H1 (cell line): ENCODE results near the gene NHLRC2. TPM values are rescaled to one million over a fixed set of nuclear protein-coding genes. Genes with fewer than 3 reads are reported as not detected.

Experiments used
- ASH2L ChIP-seq: fragments of 200-600, 300-600 bp; sonication (generic); IDR thresholded peaks from one replicate; pipeline ENCODE4 v1.7.1; 2017; ENCODE audit warnings: low read length
- CHD2 ChIP-seq: IDR thresholded peaks from 2 replicates; pipeline ENCODE4 v1.6.1; 2012; ENCODE audit warnings: low read length, improper control_type of control experiment
- KDM1A ChIP-seq: fragments of 200-600, 300-600 bp; sonication (generic); IDR thresholded peaks from 2 replicates; pipeline ENCODE4 v1.7.1; 2016; ENCODE audit warnings: mild to moderate bottlenecking, low read length, borderline replicate concordance
- POLR2A ChIP-seq, 2 experiments: IDR thresholded peaks; 1 replicate in 1 of 2; 2 replicates in 1 of 2; pipeline ENCODE4 v1.6.1; 2011; ENCODE audit warnings: low read depth in 2 of 2, low read length in 2 of 2, mild to moderate bottlenecking in 2 of 2; ENCODE audit errors: control extremely low read depth in 1 of 2
- POLR2AphosphoS5 ChIP-seq: IDR thresholded peaks from 2 replicates; pipeline ENCODE4 v1.6.1; 2011; ENCODE audit warnings: low read depth, low read length
- polyA plus RNA-seq, 7 experiments: library from polyadenylated mRNA; depleted of rRNA in 3 of 7; stranded (reverse) in 5 of 7; unstranded in 2 of 7; fragments of >200 nt in 5 of 7; fragments of 200-250 nt in 2 of 7; gene quantifications; 1 replicate in 5 of 7; 2 replicates in 1 of 7; 4 replicates in 1 of 7; pipeline versions ENCODE4 v1.2.1 to v1.2.3, GENCODE V29; 2011 to 2013; ENCODE audit warnings: missing spikeins in 2 of 7, mixed read lengths in 2 of 7
- total RNA-seq: library from RNA; stranded (reverse); fragmentation: NEBNext Ultra II Directional; extraction: Animal tissue kit (Norgen Biotek cat#: 25700); gene quantifications from 2 replicates; pipeline ENCODE4 v1.2.1, GENCODE V29; 2021

The NHLRC2 gene
- total and polyA plus RNA-seq, 2 of the 8 experiments (the other 6 are each of a cell fraction or from before 2014, with no cell fraction given), result 4.9 to 25.6 TPM

- TF ChIP-seq ASH2L, result no peak
- TF ChIP-seq POLR2AphosphoS5, result no peak
- no peak for TF ChIP-seq CHD2
- no peak for TF ChIP-seq KDM1A
- TF ChIP-seq POLR2A (IDR thresholded peaks at IDR 0.05; ENCODE audit: control extremely low read depth in 1 of 2, low read depth in 2 of 2, low read length in 2 of 2), result no peak
- TF ChIP-seq, all 59 proteins: peak for 0
Measured at GRCh38 chr10:113917636-113918035, 63.2 kb downstream of the NHLRC2 start (continued).
